GM19239 (cell line): ENCODE data around the gene ZBTB33.

ENCODE experiments used
- DNase-seq: peaks from one replicate; pipeline ENCODE4 v3.0.0; 2011; ENCODE audit warnings: low spot score; ENCODE audit not compliant: insufficient read length
- FAIRE-seq: peaks from 2 replicates; lab custom pipeline; 2011; peaks lifted over from hg19 to GRCh38; lab: Jason Lieb, UNC

Gene ZBTB33

GRCh38 chrX:120250522-120251271 lies at the start of gene ZBTB33:
ZBTB33 (plus strand) TSS chrX:120250812; CDS start chrX:120253416, 2,604 bp downstream.
- FAIRE-seq (peak; percentile 99), DNase-seq (peak; percentile 50)

GRCh38 chrX:120200851-120201250 lies 49.8 kb upstream of the ZBTB33 start:
- no peak for FAIRE-seq
- DNase-seq, result no peak

- FAIRE-seq (no peak), DNase-seq (no peak)
Measured at GRCh38 chrX:120205816-120206753, 44.5 kb upstream of the ZBTB33 start.

- no peak for FAIRE-seq
- no peak for DNase-seq
Measured at GRCh38 chrX:120207009-120207605, 43.5 kb upstream of the ZBTB33 start.

- DNase-seq, result peak; percentile 40
- FAIRE-seq, result peak; percentile 76
Measured at GRCh38 chrX:120213438-120214265, 37.0 kb upstream of the ZBTB33 start.

- FAIRE-seq (no peak), DNase-seq (no peak)
Measured at GRCh38 chrX:120223374-120223773, 27.2 kb upstream of the ZBTB33 start.

GRCh38 chrX:120224388-120224787 lies 26.2 kb upstream of the ZBTB33 start:
- FAIRE-seq, result no peak
- DNase-seq, result no peak

GRCh38 chrX:120228187-120228908 lies 22.3 kb upstream of the ZBTB33 start:
- DNase-seq (no peak), FAIRE-seq (no peak)

GRCh38 chrX:120235284-120235683 lies 15.3 kb upstream of the ZBTB33 start:
- no peak for FAIRE-seq
- DNase-seq, result no peak

GRCh38 chrX:120236687-120237479 lies 13.7 kb upstream of the ZBTB33 start:
- DNase-seq, result no peak

GRCh38 chrX:120238933-120239332 lies 11.7 kb upstream of the ZBTB33 start:
- DNase-seq (no peak), FAIRE-seq (no peak)

More at GRCh38 chrX:120236687-120237479, 13.7 kb upstream of the ZBTB33 start:
- FAIRE-seq, result no peak

- FAIRE-seq (peak; percentile 45), DNase-seq (no peak)
Measured at GRCh38 chrX:120242813-120243212, 7.8 kb upstream of the ZBTB33 start.

- no peak for DNase-seq
- FAIRE-seq, result no peak
Measured at GRCh38 chrX:120244395-120244734, 6.2 kb upstream of the ZBTB33 start.

- DNase-seq, result no peak
- peak; percentile 100 for FAIRE-seq
Measured at GRCh38 chrX:120244735-120245498, 5.7 kb upstream of the ZBTB33 start.

GRCh38 chrX:120251471-120252011 lies 929 bp downstream of the ZBTB33 start:
- FAIRE-seq (no peak), DNase-seq (no peak)

GRCh38 chrX:120253784-120254183 lies 3.2 kb downstream of the ZBTB33 start:
- FAIRE-seq (peak; percentile 73), DNase-seq (no peak)

- peak; percentile 68 for FAIRE-seq
- DNase-seq, result no peak
Measured at GRCh38 chrX:120260369-120260768, 9.8 kb downstream of the ZBTB33 start.
